ENCODE results near the gene HAUS7.

The HAUS7 gene

GRCh38 chrX:153398275-153398960, 72.0 kb downstream of the HAUS7 start:
- H3K27ac ChIP-seq, result no peak overlapping the region
- TF ChIP-seq, protein P1, sequence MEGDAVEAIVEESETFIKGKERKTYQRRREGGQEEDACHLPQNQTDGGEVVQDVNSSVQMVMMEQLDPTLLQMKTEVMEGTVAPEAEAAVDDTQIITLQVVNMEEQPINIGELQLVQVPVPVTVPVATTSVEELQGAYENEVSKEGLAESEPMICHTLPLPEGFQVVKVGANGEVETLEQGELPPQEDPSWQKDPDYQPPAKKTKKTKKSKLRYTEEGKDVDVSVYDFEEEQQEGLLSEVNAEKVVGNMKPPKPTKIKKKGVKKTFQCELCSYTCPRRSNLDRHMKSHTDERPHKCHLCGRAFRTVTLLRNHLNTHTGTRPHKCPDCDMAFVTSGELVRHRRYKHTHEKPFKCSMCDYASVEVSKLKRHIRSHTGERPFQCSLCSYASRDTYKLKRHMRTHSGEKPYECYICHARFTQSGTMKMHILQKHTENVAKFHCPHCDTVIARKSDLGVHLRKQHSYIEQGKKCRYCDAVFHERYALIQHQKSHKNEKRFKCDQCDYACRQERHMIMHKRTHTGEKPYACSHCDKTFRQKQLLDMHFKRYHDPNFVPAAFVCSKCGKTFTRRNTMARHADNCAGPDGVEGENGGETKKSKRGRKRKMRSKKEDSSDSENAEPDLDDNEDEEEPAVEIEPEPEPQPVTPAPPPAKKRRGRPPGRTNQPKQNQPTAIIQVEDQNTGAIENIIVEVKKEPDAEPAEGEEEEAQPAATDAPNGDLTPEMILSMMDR (conservative IDR thresholded peaks at IDR 0.05), result no peak
- no peak for TF ChIP-seq ZFX (IDR thresholded peaks at IDR 0.05)

Measured in C4-2B (cell line).